ENCODE measurements around the gene AWAT2. TPM values are rescaled to one million over a fixed set of nuclear protein-coding genes. Genes with fewer than 3 reads are reported as not detected.

Gene AWAT2
- total RNA-seq, 1 experiment from 2014 or later, result not detected

DNA sequence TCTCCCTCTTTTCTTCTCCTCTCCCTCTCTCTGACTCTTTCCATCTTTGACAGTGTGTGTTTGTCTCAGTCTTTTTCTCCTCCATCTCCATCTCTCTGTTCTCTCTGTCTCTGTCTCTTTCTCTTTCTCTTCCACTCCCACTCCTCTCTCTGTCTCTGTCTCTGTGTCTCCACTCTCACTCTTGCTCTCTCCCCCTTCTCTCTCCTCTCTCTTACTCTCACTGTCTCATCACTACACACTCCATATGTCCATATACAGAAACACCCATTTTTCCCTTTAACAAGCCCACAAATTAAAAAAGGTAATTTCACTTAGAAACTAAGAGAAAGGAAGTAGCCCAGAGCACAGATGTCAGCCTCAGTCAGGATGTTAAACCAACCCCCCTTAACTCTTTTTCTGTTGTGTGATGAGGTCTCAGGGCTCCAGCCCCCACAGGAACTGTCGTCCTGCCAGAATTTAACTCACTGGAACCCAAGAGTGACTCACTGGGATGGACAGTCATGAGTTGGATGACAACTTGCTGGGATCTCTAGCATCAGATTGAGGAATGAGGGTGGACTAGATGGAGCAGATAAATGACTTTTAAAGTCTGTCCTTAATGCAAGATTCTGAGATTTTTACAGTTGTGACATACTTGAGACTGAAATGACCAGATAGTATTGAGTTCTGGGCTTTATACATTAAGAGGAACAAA lies 40.0 kb upstream of the AWAT2 start:
- CTCF ChIA-PET, result no interaction called here
- Histone ChIP-seq H3K4me2 (no peak overlapping the region), H3K9me2 (ENCODE audit: insufficient read depth) (no peaks in the 10 kb centered on the region), H3K27me3 (ENCODE audit: insufficient read depth, low read depth) (peaks cover 8% of the 10 kb centered on the region), H2AFZ (no peak overlapping the region), H3K36me3 (ENCODE audit: low read depth) (no peaks in the 10 kb centered on the region), H3K4me1 (replicated peaks; ENCODE audit: insufficient read depth) (no peaks in the 10 kb centered on the region), H4K20me1 (ENCODE audit: insufficient read depth) (no peaks in the 10 kb centered on the region), H3K27ac (no peak overlapping the region), H3F3A (ENCODE audit: insufficient read depth, low read depth) (no peaks in the 10 kb centered on the region), H3K79me2 (ENCODE audit: low read depth) (no peaks in the 10 kb centered on the region), H3K4me3 (no peak overlapping the region), H3K9me3 (ENCODE audit: insufficient read depth, low read depth) (no peaks in the 10 kb centered on the region)
- intact Hi-C loops (cut with micrococcal nuclease; ENCODE audit: unreplicated experiment), result no loop called here
- BruUV-seq (replicated peaks), result no TSS peak
- no peak for DNase-seq
- TF ChIP-seq, protein P1, sequence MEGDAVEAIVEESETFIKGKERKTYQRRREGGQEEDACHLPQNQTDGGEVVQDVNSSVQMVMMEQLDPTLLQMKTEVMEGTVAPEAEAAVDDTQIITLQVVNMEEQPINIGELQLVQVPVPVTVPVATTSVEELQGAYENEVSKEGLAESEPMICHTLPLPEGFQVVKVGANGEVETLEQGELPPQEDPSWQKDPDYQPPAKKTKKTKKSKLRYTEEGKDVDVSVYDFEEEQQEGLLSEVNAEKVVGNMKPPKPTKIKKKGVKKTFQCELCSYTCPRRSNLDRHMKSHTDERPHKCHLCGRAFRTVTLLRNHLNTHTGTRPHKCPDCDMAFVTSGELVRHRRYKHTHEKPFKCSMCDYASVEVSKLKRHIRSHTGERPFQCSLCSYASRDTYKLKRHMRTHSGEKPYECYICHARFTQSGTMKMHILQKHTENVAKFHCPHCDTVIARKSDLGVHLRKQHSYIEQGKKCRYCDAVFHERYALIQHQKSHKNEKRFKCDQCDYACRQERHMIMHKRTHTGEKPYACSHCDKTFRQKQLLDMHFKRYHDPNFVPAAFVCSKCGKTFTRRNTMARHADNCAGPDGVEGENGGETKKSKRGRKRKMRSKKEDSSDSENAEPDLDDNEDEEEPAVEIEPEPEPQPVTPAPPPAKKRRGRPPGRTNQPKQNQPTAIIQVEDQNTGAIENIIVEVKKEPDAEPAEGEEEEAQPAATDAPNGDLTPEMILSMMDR (conservative IDR thresholded peaks at IDR 0.05), result no peak
- no peak for TF ChIP-seq EZH2 (IDR thresholded peaks at IDR 0.05; ENCODE audit: low read depth)
- POLR2A ChIA-PET (ENCODE audit: unreplicated experiment), result no interaction called here

DNA sequence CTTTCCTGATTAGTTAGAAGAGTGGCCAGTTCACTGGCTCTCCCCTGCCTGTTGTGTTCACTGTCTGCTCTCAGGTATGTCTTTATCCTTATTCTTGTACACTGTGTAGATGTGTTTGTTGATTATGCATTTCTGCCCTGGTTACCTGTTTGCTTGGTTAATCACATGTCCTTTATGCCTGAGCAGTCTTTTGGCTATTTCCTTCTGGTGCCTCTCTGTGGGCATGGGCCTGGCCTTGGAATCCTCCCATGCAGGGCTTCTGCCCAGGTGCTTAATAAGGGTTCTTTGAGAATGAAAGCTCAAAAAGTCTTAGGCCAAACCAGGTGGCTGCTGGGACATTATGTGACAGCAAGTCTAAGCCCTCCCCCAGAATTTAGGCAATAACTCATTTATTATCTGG lies 39.0 kb upstream of the AWAT2 start:
- intact Hi-C loops (cut with micrococcal nuclease; ENCODE audit: unreplicated experiment), result no loop called here

DNA sequence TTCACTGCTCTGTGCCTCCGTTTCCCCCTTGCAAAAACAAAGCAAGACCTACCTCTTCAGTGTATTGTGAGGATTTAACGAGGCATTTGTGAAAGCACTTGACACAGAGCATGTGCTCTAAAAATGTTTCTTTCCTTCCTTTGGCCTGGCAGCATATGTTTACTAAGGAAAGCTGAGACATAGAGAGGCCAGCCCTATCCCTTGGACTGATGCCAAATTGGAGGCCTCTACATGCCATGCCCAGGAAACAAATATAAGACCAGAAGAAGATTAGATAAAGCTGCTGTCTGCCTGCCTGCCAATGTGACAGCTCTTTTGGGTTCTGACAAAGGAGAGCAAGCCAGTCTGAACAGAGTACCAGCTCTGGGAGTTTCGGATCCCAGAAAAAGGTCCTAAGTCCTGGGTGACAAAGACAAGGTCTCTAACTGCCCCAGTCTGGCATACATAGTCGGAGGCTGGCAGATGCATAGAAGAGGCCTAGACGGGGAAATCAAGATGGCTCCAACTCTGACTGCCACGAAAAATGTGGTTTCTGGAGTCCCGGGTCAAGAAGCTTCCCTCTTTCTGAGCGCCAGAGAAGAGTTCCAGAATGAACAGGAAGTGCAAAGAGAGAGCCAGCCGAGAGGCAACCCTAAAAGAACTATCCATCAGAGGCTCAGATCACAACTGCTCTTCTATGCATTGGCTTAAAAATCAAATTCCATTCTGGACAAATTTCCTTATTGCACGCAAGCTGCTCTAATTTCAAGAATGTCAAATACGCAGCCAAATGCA lies 38.3 kb upstream of the AWAT2 start:
- CTCF ChIA-PET, result no interaction called here
- Histone ChIP-seq H3K9me3 (ENCODE audit: insufficient read depth, low read depth) (no peaks in the 10 kb centered on the region), H3K4me3 (no peak overlapping the region), H3K79me2 (ENCODE audit: low read depth) (no peaks in the 10 kb centered on the region), H3K4me1 (replicated peaks; ENCODE audit: insufficient read depth) (no peaks in the 10 kb centered on the region), H3K27me3 (ENCODE audit: insufficient read depth, low read depth) (no peaks in the 10 kb centered on the region; the same call in none of the 2 replicates), H3K9me2 (ENCODE audit: insufficient read depth) (no peaks in the 10 kb centered on the region), H3K27ac (no peak overlapping the region), H2AFZ (no peak overlapping the region), H3K36me3 (ENCODE audit: low read depth) (no peaks in the 10 kb centered on the region), H3F3A (ENCODE audit: insufficient read depth, low read depth) (no peaks in the 10 kb centered on the region), H4K20me1 (ENCODE audit: insufficient read depth) (no peaks in the 10 kb centered on the region), H3K4me2 (no peak overlapping the region)
- no peak for DNase-seq
- intact Hi-C loops (cut with micrococcal nuclease; ENCODE audit: unreplicated experiment), result no loop called here
- TF ChIP-seq, protein P1 (conservative IDR thresholded peaks at IDR 0.05), result no peak
- no peak for TF ChIP-seq EZH2 (IDR thresholded peaks at IDR 0.05; ENCODE audit: low read depth)
- POLR2A ChIA-PET (ENCODE audit: unreplicated experiment), result no interaction called here
- no TSS peak for BruUV-seq (replicated peaks)

More for the DNA sequence above, 39.0 kb upstream of the AWAT2 start:
- Histone ChIP-seq H3K27ac (no peak overlapping the region), H3K9me2 (ENCODE audit: insufficient read depth) (no peaks in the 10 kb centered on the region), H4K20me1 (ENCODE audit: insufficient read depth) (no peaks in the 10 kb centered on the region), H3K27me3 (ENCODE audit: insufficient read depth, low read depth) (peaks cover 5% of the 10 kb centered on the region), H3K4me1 (replicated peaks; ENCODE audit: insufficient read depth) (no peaks in the 10 kb centered on the region), H2AFZ (no peak overlapping the region), H3K36me3 (ENCODE audit: low read depth) (no peaks in the 10 kb centered on the region), H3K4me2 (no peak overlapping the region), H3K9me3 (ENCODE audit: insufficient read depth, low read depth) (no peaks in the 10 kb centered on the region), H3F3A (ENCODE audit: insufficient read depth, low read depth) (no peaks in the 10 kb centered on the region), H3K4me3 (no peak overlapping the region), H3K79me2 (ENCODE audit: low read depth) (no peaks in the 10 kb centered on the region)
- ChIA-PET POLR2A (ENCODE audit: unreplicated experiment) (no interaction called here), CTCF (no interaction called here)
- no TSS peak for BruUV-seq (replicated peaks)
- no peak for DNase-seq
- TF ChIP-seq EZH2 (IDR thresholded peaks at IDR 0.05; ENCODE audit: low read depth), result no peak
- TF ChIP-seq, protein P1 (conservative IDR thresholded peaks at IDR 0.05), result no peak
